ENCODE results near the gene NAPA. TPM values are rescaled to one million over a fixed set of nuclear protein-coding genes. Genes with fewer than 3 reads are reported as not detected.

NAPA gene
- polyA plus RNA-seq, 3 donors, result 152 to 174 (median 169) TPM

GRCh38 chr19:47506459-47506858 is 8.4 kb downstream of the NAPA start:
- no peak for DNase-seq

DNA sequence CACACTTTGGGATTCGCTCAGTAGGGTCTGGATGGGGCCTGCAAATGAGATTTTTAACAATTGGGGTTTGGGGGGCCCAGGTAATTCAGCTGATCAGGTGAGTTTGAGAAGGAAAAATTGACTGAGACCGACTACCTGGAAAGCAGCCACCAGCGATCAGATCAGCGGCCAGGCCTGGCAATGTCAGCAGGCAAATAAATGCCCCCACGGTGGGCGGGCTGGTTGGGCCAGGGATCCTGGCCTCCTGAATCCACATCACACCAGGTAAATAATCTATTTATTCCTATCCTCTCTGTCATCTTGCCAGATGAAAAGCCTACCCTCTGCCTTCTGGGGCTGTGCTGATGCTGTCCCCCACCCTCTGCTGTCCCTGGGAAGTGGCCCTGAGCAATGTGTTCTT is 9.4 kb downstream of the NAPA start:
- no peak for DNase-seq

DNA sequence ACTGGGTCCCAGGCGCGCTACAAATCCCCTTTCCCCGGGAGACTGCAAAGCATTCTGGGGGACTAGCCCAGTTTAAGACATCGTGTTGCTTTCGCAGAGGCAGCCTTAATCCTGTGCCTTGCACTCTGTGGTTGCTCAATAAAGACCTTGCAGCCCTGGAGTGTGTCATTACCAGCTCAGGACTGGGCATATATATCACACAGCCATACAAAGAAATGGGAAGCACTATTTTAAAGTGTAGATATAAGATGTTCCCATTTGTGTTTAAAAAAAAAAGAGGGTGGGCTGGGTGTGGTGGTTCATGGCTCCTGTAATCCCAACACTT is 11.1 kb downstream of the NAPA start:
- no peak for DNase-seq

- DNase-seq, result no peak
Measured at GRCh38 chr19:47503130-47503825, 11.6 kb downstream of the NAPA start.

DNA sequence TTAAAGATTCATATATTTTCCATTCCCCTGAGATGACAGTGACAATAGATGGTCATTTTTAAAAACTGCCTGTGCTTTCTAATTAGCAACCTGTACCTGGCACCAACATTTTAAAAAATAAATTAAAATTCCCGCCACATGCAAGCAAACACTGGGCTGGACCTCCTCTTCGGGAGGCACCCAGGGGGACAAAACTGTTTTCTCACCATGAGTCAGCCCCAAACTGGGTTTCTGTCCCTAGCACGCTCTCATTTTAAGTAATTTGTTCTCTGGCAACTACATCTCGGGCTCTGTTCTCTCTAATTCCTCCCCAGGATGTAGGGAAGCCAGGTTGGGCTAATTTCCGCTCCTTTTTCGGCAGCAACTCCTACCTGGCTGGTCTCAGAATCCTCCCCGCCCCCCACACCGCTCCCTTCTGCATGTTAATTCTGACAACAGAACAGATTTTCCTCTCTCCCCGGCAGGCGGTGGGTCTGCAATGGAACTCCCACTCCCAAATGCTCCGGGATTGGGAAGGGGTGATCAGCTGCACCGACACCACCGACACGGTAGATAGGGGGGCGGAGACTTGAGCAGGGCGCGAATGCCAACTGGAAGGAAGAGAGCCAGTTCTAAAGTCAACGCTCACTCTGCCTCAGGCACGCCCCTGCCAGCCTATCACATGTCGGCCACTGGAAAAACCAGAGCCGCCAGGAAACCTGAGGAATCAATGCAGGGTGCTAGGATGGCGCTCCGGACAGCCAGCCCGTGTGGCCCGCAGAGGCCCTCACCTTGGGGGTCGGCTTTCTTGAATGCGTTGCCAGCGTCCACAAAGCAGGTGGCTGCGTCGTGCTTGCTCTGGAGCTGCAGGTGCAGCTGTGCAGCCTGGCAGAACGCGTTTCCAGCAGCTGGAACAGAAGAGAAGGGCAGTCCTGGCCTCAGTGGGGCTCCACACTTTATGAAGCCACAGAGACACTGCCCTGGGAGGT is 14.7 kb downstream of the NAPA start:
- no peak for DNase-seq

- no peak for DNase-seq
Measured at GRCh38 chr19:47499371-47499770, 15.5 kb downstream of the NAPA start.

DNA sequence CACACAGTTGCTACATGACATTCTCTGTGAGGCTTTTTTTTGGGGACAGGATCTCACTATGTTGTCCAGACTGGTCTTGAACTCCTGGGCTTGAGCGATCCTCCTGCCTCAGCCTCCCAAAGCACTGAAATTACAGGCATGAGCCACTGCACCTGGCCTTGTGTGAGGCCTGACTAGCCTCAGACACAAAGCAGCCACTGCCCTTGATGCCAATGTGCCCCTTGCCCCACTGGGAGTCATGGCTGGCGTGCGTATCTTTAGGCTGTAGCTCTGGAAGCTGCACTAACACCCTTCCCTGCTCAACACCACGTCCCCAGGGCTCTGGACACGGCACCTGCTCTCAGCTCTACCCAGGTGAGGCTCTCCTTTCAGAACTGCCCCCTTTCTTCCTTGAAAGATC is 16.3 kb downstream of the NAPA start:
- DNase-seq, result no peak

DNA sequence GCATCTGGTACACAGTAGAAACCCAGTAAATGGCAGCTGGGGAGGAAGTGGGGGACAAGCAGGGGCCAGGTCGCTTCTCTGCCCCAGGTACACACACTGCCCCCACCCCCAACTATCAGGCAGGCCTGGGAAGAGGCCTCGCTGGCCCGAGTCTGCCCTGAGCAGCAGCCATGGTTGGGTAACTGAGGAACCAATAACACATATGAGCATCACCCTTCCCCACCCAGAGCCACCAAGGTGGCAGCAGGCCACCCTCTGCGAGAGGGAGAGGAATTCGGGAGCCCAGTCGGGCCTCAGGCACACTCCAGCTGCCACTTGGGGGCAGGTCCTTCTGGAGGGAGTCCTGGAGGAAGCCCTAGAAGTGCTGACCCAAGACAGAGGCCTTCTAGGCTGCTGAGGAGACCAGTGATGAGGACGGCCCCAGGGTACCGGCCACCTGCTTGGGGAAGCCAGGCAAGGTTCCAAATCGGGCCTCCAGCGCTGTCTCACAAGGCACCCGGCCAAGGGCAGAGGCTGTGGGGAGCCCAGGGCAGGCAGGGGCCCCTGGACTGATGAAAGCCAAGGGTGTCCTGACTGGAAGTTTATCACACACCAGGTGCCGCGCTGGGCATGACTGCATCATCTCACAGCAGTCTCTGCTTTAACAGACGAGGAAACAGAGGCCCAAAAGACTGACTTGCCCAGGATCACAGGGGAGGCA is 16.9 kb downstream of the NAPA start:
- DNase-seq, result no peak

- no peak for DNase-seq
Measured at GRCh38 chr19:47497050-47497766, 17.7 kb downstream of the NAPA start.

GRCh38 chr19:47495478-47496372 is 19.1 kb downstream of the NAPA start:
- no peak for DNase-seq

DNA sequence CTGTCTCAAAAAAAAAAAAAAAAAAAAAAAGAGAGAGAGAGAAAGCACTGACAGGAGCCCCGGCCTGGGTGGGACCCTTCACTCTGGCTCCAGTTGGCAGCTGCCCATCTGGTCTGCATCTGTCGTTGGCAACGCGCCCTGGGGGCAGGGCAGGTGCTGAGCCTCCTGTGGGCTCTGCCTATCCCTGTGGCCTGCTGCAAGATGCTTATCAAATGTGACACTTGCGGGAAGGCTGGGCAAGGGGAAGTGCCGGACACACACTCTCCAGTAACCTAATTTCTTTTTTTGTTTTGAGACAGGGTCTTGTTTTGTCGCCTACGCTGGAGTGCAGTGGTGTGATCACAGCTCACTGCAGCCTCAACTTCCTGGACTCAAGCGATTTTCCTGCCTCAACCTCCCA is 20.1 kb downstream of the NAPA start:
- DNase-seq, result no peak

DNA sequence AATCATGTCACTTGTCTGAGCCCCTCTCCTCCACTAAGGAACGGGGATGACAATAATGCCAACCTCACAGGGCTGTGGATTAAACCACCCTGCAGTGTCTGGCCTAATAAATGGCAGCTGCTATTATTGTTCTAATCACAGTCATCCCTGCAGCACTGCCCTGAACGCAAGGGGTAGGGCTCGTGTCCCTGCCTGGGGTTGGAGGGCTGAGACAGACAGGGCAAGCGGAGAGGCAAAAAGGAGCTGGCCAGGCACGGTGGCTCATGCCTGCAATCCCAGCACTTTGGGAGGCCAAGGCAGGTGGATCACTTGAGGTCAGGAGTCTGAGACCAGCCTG is 20.7 kb downstream of the NAPA start:
- DNase-seq, result no peak

DNA sequence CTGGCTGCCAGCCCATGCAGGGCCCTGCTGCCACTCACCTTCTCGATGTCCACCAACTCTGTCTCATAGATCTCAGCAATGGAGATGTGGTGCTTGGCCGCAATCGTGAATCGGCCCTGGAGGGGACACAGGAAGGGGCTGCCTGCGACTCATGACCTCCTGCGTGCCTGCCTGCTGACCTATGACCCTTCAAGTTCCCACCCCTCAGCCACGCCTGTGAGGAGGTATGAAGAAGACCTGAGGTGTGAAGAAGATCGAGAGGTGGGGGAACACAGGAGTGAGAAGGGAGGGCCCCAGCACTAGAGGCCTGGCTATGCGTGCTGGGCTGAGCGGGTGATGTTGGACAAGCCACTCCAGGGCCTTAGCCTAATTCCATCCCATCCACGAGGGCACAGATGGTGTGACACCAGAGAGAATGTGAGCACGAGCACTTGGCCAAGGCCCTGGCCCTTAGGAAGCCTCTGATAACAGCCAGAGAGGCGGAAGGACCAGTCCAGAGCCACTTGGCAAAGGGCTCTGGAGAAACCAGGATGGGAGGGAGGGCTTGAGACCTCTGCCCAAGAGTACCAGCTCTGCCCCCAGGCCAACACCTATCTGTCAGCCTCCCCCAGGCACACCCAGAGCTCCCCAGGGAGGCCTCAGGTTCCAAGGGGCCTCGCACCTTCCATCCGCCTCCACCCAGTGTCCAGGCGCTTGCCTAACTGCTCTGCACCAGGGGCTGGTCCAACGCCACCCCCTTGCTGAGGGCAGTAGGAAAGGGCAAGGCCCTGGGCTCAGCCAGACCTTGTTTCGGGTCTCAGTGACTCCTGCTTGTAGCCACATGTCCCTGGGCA is 21.3 kb downstream of the NAPA start:
- no peak for DNase-seq

- DNase-seq, result no peak
Measured at GRCh38 chr19:47492571-47493377, 22.1 kb downstream of the NAPA start.

- DNase-seq, result no peak
Measured at GRCh38 chr19:47492137-47492533, 22.7 kb downstream of the NAPA start.

GRCh38 chr19:47491358-47492136 is 23.3 kb downstream of the NAPA start:
- DNase-seq, result no peak

DNA sequence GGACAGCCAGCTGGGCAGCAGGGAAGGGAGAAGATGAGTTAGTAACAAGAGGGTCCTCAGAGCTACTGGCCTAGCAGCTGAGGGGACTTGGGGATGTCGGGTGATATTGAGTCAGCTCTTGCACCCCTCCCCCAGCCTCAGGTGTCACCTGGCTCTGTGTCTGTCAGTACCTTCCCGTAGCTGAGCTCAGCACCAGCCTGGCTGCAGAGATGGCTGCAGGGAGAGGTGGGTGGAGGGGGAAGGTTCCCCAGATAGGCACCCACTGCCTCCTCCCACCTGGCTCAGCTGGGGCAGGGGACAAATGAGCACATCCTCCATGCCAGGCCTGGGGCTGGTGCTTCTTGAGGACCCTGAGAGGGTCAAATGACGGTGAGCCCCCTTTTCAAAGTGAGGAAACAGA is 24.0 kb downstream of the NAPA start:
- DNase-seq, result no peak

GRCh38 chr19:47490031-47490430 is 24.8 kb downstream of the NAPA start:
- DNase-seq, result no peak
